Left ventricle myocardium inferior (tissue), 1 donor: Measurements from ENCODE around the gene ARHGEF37. TPM values are rescaled to one million over a fixed set of nuclear protein-coding genes. Genes with fewer than 3 reads are reported as not detected.
A peak's percentile ranks its signal among the peaks of the same experiment; 100 is the strongest.

Experiments
- DNase-seq: peaks from one replicate; pipeline ENCODE4 v3.0.0-alpha.2; 2020
- H3K27ac ChIP-seq: fragments of 200-600 bp; replicated peaks from 2 replicates; pipeline ENCODE4 v1.8.0; 2021
- H3K27me3 ChIP-seq: fragments of 200-600 bp; 2 replicates; pipeline ENCODE4 v1.8.0; 2021; ENCODE audit warnings: low read depth
- H3K36me3 ChIP-seq: fragments of 200-600 bp; 2 replicates; pipeline ENCODE4 v1.8.0; 2021
- H3K4me1 ChIP-seq: fragments of 200-600 bp; 2 replicates; pipeline ENCODE4 v1.8.0; 2021
- H3K4me3 ChIP-seq: fragments of 200-600 bp; 2 replicates; pipeline ENCODE4 v1.8.0; 2021; ENCODE audit warnings: mild to moderate bottlenecking, moderate library complexity
- H3K9me3 ChIP-seq: fragments of 200-600 bp; replicated peaks from 2 replicates; pipeline ENCODE4 v1.8.0; 2021
- intact Hi-C: fragments of 100-400 bp; cut with micrococcal nuclease; formaldehyde crosslinking; loops from one replicate; pipeline ENCODE4 v1.11.0; 2022
- total RNA-seq: library from RNA; stranded (reverse); fragmentation: NEBNext Ultra II Directional; extraction: Animal tissue kit (Norgen Biotek cat#: 25700); gene quantifications from one replicate; pipeline ENCODE4 v1.2.1, GENCODE V29; 2021
- TF ChIP-seq, protein P1 (sequence below): fragments of 200-600 bp; IDR thresholded peaks from 2 replicates; pipeline ENCODE4 v1.8.0; 2021; ENCODE audit warnings: antibody characterized with exemption, mild to moderate bottlenecking, borderline replicate concordance
- donor health status: DM: no; HTN: yes; CAD: no; lungs with severe emphysema.

The ARHGEF37 gene
- total RNA-seq, 1 donor from 2014 or later: 22.8 TPM

DNA sequence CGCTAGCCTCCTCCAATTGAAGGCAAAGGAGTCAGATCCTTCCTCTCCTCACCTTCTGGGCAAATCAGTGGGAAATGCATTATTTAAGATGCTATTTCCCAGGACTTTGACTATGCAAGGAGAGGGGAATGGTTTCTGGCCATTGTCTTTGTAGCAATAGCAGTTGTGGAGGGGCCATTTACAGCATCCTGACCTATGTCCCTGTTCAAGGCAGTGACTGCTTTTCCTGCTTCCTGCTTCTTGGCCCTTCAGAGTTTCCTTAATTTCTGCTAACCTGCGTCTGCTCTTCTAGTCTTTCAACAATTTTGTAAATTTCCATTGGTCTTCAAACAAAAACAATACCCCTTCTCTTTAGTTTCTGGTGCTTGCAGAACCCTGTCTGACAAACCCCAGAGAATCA is 76.0 kb downstream of the ARHGEF37 start:
- DNase-seq: no peak
- no peaks in the 10 kb centered on the region for H3K36me3 ChIP-seq
- no peaks in the 10 kb centered on the region for H3K9me3 ChIP-seq
- TF ChIP-seq, protein P1, sequence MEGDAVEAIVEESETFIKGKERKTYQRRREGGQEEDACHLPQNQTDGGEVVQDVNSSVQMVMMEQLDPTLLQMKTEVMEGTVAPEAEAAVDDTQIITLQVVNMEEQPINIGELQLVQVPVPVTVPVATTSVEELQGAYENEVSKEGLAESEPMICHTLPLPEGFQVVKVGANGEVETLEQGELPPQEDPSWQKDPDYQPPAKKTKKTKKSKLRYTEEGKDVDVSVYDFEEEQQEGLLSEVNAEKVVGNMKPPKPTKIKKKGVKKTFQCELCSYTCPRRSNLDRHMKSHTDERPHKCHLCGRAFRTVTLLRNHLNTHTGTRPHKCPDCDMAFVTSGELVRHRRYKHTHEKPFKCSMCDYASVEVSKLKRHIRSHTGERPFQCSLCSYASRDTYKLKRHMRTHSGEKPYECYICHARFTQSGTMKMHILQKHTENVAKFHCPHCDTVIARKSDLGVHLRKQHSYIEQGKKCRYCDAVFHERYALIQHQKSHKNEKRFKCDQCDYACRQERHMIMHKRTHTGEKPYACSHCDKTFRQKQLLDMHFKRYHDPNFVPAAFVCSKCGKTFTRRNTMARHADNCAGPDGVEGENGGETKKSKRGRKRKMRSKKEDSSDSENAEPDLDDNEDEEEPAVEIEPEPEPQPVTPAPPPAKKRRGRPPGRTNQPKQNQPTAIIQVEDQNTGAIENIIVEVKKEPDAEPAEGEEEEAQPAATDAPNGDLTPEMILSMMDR: no peak
- peaks cover 31% of the 10 kb centered on the region for H3K4me1 ChIP-seq
- peak overlapping the region; percentile 87 for H3K27ac ChIP-seq
- intact Hi-C loops: no loop called here
- no peaks in the 10 kb centered on the region for H3K27me3 ChIP-seq
- H3K4me3 ChIP-seq: no peak overlapping the region

DNA sequence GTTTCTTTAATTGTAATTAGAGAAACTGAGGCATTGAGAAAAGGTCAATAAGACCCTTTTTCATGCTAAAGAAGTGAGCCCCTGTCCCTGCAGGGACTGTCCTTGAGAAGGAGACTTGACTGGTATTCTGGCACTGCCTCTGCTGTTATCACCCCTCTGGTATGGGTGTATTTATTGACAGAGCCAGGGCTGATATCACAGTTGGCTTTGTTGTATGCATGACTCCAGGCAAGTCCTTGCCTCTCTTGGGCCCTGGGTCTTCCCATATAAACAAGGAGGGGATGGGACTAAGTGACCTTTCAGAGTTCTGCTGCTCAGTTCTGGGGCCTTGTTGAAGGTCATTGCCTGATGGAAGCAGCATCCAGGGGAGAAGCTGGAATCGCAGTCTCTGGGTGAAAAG is 77.0 kb downstream of the ARHGEF37 start:
- TF ChIP-seq, protein P1: no peak
- no peak for DNase-seq
- intact Hi-C loops: no loop called here

DNA sequence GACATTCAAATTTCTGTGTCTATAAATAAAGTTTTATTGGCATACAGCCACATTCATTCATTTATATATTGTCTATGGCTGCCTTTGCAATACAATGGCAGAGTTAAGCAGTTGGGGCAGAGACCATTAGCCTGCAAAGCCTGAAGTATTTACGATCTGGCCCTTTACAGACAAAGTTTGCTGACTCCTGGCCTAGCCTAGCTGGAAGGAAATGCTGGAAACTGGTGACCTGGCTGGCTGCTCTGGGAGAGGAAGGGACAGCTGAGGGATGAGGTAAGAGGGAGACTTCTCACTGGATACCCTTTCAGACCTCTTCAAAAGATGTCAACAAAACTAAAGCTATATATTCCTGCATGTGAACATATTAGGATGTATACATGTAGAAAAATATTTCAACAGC is 82.8 kb downstream of the ARHGEF37 start:
- peaks cover 47% of the 10 kb centered on the region for H3K4me1 ChIP-seq
- H3K9me3 ChIP-seq: peaks cover 12% of the 10 kb centered on the region
- intact Hi-C loops: no loop called here
- no peaks in the 10 kb centered on the region for H3K27me3 ChIP-seq
- no peak overlapping the region for H3K4me3 ChIP-seq
- no peaks in the 10 kb centered on the region for H3K36me3 ChIP-seq
- TF ChIP-seq, protein P1: no peak
- DNase-seq: no peak
- no peak overlapping the region for H3K27ac ChIP-seq

More for the DNA sequence above, 77.0 kb downstream of the ARHGEF37 start:
- Histone ChIP-seq H3K36me3 (no peaks in the 10 kb centered on the region), H3K27me3 (no peaks in the 10 kb centered on the region), H3K9me3 (no peaks in the 10 kb centered on the region), H3K4me3 (no peak overlapping the region), H3K27ac (peak overlapping the region; percentile 87), H3K4me1 (peaks cover 31% of the 10 kb centered on the region)

DNA sequence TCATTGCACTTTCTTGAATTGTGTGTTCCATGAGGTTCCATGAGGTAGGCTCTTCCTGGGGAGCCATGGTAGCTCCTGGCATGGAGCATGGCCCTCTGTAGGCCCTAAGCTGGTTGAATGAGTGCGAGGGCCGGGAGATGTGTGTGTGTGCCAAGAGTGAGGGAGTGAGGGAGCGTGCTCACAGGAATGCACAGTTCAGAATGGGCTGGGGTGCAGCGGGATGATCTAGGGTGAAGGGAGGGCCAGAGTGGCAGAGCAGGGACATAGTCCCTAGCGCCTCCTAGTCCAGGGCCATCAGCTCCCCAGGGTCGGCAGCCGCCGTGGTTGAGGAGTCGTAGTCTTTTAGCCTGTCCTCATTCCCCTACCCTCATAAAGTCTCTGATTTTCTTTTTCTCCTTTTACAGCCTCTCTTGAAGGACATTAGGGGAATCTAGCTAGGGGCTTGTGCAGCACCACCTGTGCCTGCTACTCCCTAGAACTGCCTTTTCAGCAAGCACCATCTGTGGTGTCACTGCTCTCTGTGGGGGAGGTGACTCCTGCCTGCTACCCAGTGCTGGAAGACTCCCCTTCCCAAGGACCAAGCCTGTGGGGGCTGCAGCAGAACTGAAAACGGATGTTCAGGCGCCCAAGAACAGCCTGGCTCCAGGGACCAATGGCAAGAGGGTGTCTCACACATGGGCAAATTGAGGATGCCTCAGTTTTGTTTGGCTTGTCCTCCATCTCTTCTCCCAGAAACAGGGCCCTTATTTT is 83.5 kb downstream of the ARHGEF37 start:
- TF ChIP-seq, protein P1: no peak
- H3K27me3 ChIP-seq: no peaks in the 10 kb centered on the region
- no peak for DNase-seq
- no peak overlapping the region for H3K27ac ChIP-seq
- intact Hi-C loops: no loop called here
- no peaks in the 10 kb centered on the region for H3K36me3 ChIP-seq
- H3K4me3 ChIP-seq: no peak overlapping the region
- H3K4me1 ChIP-seq: peaks cover 44% of the 10 kb centered on the region
- peaks cover 12% of the 10 kb centered on the region for H3K9me3 ChIP-seq

DNA sequence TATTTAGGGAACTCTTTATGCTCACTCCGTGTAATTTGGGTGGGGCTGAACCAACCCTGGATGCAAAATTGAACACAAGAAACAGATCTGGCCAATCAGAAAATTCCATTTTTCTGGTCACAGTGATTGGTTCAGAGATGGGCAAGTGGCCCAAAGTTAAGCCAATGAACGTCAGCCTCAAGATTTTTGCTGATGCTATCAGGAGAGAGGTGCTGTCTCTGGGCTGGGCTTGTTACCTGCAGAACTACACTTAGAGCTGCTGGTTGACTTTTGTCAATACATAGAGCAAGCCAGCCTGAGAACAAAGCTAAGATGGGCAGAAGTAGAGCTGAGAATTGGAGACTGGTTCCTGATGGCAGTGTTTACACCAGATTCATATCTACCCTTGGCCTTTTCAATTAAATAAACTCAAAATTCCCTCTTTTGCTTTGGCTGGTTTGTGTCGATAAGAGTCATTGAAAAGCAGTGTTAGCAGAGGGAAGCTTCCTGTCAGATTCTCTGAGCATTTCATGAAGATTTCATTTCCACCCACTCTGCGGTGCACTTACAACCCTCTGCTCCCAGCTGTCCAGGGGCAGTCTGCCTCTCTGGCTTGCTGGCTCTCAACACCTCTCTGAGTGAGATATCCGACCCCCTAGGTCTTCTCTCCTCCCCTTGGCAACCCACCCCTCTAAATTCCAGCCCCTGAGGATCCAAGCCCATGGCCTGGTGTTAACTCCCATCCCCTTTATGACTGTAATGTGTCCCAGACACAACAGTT is 84.3 kb downstream of the ARHGEF37 start:
- no peak for DNase-seq
- peak overlapping the region; percentile 68 for H3K27ac ChIP-seq
- intact Hi-C loops: loop anchor here (2.0 kb wide), 1 partner anchor 163 kb away; no protein-coding TSS in a partner anchor
- no peaks in the 10 kb centered on the region for H3K27me3 ChIP-seq
- no peak overlapping the region for H3K4me3 ChIP-seq
- TF ChIP-seq, protein P1: no peak
- H3K9me3 ChIP-seq: peaks cover 12% of the 10 kb centered on the region
- H3K36me3 ChIP-seq: no peaks in the 10 kb centered on the region
- H3K4me1 ChIP-seq: peaks cover 44% of the 10 kb centered on the region
